GM12801 (cell line): ENCODE data around the gene NLGN1.

Experiments used
- TF ChIP-seq, protein P1 (sequence below): IDR thresholded peaks from one replicate; pipeline ENCODE4 v1.5.1; 2011; ENCODE audit warnings: control low read depth; ENCODE audit not compliant: insufficient read length; ENCODE audit errors: extremely low read depth

Gene NLGN1

GRCh38 chr3:173538410-173538809 is 140.9 kb downstream of the NLGN1 start:
- TF ChIP-seq, protein P1, sequence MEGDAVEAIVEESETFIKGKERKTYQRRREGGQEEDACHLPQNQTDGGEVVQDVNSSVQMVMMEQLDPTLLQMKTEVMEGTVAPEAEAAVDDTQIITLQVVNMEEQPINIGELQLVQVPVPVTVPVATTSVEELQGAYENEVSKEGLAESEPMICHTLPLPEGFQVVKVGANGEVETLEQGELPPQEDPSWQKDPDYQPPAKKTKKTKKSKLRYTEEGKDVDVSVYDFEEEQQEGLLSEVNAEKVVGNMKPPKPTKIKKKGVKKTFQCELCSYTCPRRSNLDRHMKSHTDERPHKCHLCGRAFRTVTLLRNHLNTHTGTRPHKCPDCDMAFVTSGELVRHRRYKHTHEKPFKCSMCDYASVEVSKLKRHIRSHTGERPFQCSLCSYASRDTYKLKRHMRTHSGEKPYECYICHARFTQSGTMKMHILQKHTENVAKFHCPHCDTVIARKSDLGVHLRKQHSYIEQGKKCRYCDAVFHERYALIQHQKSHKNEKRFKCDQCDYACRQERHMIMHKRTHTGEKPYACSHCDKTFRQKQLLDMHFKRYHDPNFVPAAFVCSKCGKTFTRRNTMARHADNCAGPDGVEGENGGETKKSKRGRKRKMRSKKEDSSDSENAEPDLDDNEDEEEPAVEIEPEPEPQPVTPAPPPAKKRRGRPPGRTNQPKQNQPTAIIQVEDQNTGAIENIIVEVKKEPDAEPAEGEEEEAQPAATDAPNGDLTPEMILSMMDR = no peak

- TF ChIP-seq, protein P1 = no peak
These were observed 149.5 kb downstream of the NLGN1 start for GRCh38 chr3:173547070-173547469.

DNA sequence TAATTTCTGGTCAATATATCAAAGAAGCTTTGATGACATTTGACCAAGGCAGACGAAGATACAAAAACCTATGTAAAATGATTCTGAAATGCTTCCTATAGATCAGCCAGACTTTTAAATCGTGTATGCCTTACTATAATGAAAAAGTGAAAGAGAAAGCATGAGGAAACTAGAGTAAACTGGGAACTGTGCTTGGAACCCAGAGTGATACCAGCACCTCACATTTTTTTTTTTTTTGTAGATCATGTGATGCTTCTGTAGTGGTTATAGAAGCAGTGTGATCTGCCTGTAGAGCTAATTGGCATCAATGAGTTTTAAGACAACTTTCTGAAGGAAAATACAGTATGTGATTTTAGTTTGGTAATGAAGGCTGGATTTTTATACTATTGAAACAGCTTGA is 150.7 kb downstream of the NLGN1 start:
- TF ChIP-seq, protein P1 = no peak

DNA sequence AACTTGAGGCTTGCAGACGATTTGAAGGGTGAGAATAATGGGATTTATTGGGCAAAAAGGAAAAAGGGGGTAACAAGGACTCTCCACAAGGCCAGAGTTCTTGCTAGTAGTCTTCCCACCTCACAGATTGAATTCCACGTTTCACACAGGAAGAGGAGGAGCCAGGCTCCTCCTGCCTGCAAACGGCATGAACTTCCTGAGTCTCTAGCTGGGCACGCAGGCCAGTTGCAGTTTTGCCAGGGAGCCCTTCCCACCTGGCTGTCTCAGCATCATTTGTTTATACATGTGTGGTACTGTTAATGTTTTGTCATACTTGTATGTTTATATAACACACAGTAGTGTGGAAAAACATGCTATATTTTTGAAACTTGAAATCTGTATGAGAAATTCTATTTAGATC is 155.0 kb downstream of the NLGN1 start:
- TF ChIP-seq, protein P1 = no peak

- TF ChIP-seq, protein P1 = no peak
These were observed 156.2 kb downstream of the NLGN1 start for GRCh38 chr3:173553635-173554280.

DNA sequence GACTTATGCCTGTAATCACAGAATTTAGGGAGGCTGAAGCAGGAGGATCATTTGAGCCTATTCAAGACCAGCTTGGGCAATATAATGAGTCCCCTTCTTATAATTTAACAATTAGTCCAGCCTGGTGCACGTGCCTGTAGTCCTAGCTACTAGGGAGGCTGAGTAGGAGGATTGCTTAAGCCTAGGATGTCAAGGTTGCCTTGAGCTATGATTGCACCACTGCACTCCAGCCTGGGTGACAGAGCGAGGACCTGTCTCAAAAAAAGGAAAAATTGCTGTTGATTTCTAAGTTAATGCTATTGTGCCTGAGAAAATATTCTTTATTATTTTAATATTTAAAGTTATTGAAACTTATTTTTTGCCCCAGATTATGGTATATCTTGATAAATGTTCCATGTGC is 159.0 kb downstream of the NLGN1 start:
- TF ChIP-seq, protein P1 = no peak

GRCh38 chr3:173567997-173568396 is 170.5 kb downstream of the NLGN1 start:
- TF ChIP-seq, protein P1 = no peak
